GM21381 (cell line): ENCODE measurements around the gene SMIM44.
"Not testable (repeated sequence)": the region's sequence is repeated elsewhere in the genome, so short reads cannot be mapped to it uniquely, and the experiment has no call there.

Source experiments
- ATAC-seq: cut with Tn5 transposase; IDR thresholded peaks from one replicate; pipeline ENCODE4 v1.9.1; 2021; ENCODE audit warnings: mild to moderate bottlenecking, moderate library complexity; ENCODE audit not compliant: unreplicated experiment

Gene SMIM44

DNA sequence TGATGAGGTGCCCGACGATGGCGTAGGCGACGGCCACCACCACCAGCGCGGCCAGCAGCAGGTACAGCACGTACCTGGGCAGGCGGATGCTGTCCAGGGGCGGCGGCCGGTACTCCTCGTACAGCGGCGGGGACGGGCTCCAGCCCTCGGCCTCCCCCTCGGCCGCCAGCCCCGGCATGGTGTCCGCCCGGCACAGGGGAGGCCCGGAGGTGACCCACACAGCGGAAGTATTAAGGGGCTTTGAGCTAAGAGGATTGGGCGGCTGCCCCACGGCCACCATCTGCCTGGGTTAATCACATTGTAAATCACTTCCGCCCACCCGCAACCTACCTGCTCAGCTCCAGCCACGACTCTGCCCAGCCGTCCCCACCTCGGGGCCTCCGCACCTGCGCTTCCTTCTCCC lies at the start of gene SMIM44:
TSS of gene SMIM44 (minus strand) at position 216 of the 403 bp plus-strand sequence. CDS start at position 178, 38 bp downstream.
- ATAC-seq = no peak

DNA sequence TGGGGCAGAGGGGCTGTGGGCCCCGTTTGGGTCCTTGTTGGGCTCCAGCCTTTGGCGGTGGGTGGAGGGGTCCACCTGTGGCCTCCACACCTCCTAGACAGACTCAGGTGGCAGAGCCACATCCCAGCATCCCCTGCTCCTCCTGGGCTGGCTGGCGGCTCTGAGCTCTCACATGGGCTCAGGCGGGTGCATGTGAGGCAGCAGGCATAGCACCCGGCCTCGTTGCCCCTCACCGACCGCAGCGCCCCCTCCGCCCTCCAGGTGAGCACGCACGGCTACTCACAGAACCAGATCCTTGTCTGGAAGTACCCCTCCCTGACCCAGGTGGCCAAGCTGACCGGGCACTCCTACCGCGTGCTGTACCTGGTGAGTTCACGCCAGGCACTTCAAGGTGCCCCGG lies 49.8 kb upstream of the SMIM44 start:
- no peak for ATAC-seq

DNA sequence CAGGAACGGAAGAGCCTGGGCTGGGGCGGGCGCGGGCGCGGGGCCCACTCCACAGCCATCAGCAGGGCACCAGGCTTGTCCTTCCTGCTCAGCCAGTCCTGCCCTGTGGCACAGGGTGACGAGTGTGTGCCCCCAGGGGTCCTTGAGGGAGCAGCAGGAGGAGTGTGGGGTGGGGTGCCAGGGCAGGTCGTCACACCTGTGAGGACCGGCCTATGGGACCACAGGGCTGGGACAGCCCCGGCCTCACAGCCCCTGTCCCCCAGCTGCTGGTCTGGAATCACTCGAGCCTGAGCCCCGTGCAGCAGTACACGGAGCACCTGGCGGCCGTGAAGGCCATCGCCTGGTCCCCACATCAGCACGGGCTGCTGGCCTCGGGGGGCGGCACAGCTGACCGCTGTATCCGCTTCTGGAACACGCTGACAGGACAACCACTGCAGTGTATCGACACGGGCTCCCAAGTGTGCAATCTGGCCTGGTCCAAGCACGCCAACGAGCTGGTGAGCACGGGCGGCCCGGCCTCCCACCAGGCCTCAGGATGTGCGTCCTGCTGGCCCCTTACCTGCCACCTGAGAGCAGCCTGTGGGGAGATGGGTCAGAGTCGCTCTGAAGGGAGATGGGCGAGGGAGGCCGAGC lies 49.0 kb upstream of the SMIM44 start:
- no peak for ATAC-seq

DNA sequence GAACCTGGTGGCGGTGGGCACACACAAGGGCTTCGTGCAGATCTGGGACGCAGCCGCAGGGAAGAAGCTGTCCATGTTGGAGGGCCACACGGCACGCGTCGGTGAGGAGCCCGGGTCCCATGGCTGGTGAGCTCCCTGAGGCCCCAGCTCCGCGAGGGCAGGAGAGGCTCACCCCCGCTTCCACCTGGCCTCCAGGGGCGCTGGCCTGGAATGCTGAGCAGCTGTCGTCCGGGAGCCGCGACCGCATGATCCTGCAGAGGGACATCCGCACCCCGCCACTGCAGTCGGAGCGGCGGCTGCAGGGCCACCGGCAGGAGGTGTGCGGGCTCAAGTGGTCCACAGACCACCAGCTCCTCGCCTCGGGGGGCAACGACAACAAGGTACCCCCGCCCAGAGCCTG lies 48.5 kb upstream of the SMIM44 start:
- ATAC-seq = no peak

DNA sequence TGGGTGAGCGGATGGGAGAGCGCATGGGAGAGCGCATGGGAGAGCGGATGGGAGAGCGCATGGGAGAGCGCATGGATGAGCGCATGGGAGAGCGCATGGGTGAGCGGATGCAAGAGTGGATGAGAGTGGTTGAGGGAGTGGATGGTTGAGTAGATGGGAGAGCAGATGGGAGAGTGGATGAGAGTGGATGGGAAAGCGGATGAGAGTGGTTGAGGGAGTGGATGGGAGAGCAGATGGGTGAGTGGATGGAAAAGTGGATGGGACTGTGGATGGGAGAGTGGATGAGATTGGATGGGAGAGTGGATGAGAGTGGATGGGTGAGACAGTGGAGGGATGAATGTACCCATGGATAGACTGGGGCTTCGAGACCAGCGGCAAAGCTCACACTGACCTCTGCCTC lies 47.1 kb upstream of the SMIM44 start:
- no peak for ATAC-seq

DNA sequence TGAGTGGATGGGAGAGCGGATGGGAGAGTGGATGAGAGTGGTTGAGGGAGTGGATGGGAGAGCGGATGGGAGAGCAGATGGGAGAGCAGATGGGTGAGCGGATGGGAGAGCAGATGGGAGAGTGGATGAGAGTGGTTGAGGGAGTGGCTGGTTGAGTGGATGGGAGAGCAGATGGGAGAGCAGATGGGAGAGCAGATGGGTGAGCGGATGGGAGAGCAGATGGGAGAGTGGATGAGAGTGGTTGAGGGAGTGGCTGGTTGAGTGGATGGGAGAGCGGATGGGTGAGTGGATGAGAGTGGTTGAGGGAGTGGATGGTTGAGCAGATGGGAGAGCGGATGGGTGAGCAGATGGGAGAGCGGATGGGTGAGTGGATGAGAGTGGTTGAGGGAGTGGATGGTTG lies 46.1 kb upstream of the SMIM44 start:
- not testable (repeated sequence) for ATAC-seq

DNA sequence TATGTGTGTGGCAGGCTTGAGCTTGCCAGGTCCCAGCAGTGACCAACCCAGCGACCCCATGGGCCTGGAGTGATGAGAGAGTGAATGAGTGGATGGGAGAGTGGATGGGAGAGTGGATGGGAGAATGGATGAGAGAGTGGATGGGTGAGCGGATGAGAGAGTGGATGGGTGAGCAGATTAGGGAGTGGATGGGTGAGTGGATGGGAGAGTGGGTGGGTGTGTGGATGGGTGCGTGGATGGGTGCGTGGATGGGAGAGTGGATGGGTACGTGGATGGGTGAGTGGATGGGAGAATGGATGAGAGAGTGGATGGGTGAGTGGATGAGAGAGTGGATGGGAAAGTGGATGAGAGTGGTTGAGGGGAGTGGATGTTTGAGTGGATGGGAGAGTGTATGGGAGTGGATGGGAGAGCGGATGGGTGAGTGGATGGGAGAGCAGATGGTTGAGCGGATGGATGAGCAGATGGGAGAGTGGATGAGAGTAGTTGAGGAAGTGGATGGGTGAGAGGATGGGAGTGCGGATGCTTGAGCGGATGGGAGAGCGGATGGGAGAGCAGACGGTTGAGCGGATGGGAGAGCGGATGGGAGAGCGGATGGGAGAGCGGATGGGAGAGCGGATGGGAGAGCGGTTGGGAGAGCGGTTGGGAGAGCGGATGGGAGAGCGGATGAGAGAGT lies 45.4 kb upstream of the SMIM44 start:
- no peak for ATAC-seq

DNA sequence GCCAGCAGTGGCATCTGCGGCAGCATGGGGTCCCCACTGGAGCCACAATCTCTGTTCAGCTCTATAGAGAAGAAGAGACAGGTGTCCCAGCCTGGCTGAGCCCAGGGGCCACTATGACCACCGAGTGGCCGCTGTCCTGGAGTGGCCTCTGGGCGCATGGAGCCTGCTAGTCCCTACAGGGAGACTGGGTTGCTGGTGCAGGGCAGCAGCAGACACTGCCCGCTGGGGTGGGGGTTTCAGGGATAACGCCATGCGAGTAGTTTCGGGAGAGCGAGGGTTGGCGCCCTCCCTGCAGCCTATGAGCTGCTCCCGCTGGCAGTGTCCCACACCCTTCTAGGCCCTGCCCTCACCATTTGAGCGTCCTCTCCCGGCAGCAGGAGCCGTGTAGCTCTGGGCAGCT lies 44.8 kb upstream of the SMIM44 start:
- no peak for ATAC-seq

DNA sequence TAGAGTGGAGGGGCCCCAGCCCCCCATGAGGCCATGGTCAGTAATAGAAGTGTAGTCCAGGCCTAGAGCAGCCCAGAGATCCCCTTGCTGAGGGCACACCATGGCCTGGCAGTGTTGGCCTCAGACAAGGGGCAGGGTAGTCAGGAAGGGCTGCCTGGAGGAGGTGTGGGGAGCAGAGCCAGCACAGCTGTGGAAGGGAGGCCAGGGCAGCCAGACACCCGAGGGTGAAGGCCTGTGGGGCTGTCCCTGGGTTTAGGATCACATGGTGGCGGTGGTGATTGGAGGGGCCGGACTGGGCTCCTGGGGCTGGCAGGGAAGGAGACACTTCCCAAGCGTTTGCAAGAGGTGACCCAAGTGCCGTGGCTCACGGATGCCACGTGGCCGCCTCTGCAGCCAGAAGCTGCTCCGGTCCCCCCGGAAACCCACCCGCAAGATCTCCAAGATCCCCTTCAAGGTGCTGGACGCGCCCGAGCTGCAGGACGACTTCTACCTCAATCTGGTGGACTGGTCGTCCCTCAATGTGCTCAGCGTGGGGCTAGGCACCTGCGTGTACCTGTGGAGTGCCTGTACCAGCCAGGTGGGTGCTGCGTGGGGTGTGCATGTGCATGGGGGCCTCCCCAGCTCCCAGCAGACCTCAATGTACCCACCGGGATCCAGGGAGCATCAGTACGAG lies 44.1 kb upstream of the SMIM44 start:
- no peak for ATAC-seq

DNA sequence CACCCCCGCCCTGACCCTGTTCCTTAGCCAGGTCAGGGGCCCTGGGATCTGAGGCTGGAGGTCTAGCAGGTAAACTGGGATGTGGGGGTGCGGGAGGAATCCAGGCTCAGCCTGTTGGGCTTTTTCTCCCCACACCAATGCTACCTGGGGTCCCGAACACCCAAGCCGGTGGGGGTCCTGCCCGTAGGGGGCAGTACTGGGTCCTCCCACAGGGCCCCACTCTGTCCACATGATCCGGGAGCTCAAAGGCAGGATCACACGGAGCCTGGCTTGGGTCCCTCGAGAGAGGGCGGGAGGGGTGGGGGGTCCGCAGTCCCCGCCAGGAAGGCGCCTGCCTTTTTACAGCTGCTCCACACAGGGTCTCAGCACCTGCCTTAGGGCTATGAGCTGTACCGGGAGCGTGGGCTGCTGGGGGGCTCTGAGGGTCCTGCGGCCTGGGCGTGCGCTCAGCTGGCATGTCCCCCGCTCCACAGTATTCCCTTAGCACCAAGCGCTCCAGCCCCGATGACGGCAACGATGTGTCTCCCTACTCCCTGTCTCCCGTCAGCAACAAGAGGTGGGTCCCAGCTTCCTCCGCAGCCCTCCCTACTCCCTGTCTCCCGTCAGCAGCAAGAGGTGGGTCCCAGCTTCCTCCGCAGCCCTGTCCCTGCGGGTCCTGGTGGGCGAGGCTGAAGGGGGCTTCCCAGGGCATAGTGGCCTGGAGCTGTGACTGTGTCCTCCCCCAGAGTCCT lies 43.4 kb upstream of the SMIM44 start:
- no peak for ATAC-seq

DNA sequence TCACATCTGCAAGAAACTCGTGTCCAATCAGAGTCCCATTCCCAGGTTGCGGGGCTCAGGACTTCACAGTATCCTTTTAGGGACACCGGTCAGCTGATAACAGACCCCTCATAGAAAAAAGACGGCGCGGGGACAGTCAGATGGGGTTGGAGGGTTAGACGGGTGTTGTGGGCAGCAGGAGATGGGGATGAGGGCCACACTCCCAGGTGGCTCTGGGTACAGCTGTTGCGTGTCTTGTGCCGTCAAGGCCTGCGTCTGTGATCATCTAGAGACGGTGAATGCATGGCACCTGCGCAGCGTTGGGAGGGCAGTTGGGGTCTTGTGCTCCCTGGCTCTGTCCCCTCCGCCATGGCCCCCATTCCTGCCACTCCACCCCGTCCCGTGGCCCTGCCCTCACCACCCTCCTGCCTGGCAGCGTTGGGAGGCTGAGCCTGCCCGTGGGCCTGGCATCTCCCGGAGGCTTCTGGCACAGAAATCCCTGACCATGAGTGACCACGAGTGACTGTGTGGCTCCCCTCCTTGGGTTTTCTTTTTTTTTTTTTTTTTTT lies 41.7 kb upstream of the SMIM44 start:
- ATAC-seq = no peak

DNA sequence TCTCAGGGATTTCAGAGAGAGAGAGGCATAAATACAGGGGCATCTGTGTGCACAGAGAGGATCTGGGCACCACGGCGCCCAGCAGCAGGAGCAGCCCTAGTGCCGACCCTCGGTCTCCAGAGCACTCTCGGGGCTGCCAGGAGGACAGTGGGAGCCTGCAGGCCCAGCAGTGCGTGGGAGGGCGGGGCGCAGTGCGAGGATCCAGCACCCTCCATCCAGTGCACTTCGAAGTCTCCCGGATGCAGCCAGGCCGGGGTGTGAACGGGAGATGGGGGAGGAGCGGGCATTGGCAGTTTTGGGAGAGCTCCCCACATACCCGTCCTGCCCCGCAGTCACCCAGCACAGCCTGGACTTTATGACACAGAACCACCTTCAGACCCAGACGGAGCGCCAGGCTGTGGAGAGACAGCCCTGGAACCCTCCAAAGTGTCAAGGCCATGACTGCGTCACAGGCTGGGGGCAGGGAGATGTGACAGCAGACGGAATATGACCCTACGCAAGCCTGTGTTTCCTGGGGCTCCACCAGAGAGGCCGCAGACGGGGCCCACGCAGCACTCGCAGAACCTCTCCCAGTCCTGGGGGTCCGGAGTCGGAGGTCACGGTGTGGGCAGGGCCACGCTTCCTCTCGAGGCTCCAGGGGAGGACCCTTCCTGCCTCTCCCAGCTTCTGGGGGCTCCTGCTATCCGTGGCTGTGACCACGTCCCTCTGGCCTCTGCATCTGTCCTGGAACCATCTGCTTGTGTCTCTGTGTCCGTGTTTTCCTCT lies 41.0 kb upstream of the SMIM44 start:
- no peak for ATAC-seq

DNA sequence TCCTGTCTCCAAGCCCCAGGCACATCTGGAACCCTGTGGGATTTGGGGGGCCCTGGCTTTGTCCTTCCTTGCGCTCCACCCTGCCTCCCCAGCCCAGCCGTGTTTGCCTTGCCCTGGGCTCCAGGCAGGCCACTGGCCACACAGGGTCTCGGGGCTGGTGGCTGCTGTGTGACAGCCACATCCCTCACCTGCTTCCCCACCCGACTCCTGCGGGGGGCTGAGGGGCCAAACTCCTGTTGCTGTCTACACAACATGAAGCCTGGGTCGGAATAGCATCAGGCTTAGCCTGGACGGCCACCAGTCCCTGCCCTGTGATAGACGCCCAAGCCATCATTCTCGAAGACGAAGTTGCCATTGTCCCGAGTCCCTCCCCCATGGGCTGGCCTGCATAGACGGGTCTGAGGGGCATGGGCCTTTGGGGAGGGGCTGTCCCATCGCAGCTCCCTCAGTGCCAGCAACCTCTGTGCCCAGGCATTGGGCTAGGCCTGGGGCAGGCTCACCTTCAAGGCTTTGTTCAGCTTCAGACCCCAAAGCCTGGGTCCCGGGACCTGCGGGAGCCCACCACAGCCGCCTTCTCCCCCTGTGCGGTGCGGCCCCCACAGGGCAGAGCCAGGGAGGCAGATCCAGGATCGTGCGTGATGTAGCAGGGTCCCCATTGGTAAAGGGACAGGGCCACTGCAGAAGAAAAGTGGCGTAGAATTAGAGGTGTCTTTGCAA lies 40.3 kb upstream of the SMIM44 start:
- no peak for ATAC-seq

DNA sequence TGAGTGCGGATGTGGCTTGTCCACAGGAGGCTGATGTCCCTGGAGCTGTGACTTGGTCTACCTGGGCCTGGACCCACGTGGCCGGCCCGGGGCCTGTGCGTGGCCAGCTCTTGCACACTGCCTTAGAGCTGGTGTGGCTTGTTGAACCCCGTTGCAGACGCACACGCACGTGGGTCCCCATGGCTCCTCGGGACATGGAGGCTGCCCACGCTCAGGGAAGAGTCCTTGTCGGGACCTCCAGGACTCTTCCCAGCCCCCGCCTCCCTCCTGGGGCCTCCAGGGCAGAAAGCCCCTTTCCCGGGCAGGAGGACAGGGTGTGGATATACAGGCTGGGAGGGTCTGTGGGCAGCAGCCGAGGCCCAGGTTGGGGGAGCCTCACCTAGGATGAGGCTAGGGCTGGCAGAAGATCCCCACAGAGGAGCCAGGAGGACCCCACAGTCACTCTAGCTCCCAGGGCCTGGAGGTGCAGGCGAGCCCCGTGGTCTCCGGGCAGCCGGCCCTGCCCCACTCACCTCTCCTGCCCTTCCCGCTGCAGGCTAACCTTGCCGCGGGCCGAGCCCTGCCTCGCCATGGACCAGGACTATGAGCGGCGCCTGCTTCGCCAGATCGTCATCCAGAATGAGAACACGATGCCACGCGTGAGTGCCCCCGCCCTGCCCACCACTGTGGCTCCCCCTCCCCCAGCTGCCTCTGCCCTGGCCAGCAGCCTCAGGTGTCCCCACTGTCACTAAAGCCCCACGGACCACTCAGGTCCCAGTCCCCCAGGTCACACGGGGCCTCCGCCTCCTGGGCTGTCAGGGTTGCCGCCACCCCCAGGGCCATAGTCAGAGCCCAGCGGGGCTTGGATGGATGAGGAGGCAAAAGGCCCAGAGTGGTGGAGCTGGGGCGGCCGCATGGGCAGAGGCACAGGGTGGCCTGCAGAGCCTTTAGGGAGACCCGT lies 39.5 kb upstream of the SMIM44 start:
- ATAC-seq = no peak

DNA sequence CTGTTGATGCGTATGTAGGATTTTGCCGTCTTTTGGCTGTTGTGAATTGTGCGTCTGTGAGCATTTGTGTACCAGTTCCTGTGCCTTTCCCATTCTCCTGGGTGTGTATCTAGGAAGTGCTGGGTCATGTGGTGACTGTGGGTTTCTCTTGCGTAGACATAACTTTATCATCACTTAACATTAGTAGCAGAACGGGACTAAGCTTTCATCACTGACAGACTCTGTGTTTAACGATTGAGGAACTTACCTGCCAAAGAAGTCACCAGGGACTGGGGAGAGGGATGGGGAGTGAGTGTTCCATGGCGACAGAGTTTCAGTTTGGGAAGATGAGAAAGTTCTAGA lies 37.8 kb upstream of the SMIM44 start:
- no peak for ATAC-seq

DNA sequence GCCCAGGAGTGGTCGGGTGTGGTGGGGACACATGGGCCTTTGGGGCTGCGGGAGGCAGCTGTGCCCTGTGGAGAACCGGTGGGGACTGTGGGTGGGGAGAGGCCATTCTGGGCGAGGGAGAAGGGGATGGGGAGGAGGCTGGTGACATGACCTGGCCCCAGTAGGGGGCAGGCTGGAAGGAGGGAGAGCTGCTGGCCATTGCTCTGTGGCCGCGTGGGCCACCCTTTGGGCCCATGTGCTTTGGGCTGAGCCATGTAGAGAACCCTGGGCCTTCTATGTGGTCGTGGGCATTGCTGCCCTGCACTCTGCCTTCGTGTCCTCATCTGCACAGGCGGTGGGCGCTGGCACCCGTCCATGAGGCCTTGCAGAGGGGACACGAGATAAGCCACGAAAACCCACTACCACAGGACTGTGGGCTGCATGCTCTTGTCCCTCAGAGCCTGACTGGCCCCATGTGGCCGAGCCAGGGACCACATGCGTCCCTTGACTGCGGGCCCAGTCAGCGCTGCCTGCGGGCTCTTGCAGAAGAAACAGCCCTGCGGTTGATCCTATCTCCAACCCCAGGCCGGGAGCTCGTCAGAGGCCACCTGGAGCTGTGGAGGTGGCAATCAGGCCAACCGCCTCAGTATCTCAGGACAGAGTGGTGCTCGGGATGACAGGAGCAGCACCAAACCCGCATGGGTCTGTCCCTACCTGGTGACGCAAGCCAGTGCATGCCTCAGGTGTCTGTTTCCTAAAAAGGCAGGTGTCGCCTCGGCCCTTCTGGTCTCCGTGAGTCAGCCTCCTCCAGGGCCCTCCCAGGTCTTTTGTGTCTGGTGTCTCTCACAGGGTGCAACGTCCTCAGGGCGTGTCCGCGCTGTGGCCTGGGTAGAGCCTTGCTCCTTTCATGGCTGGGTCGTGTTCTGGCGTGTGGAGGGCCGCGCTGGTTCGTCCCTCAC lies 37.2 kb upstream of the SMIM44 start:
- ATAC-seq = no peak

DNA sequence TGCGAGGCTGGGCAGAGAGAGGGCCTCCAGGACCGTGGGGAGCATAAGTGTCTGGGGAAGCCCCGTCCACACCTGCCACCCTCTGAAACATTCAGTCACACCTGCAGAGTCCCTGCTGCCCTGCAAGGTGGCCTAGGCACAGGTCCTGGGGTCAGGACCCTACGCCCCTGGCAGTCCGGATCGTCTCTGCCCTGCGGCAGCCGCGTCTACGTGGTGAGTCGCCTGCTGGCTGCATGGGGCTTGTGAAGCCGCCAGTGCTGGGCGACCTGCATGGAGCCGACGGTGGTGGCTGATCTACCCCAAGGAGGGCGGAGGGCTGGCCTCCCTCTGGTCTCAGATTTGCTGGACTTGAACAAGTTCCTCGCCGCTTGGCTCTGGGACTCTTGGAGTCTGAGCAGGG lies 35.9 kb upstream of the SMIM44 start:
- no peak for ATAC-seq

DNA sequence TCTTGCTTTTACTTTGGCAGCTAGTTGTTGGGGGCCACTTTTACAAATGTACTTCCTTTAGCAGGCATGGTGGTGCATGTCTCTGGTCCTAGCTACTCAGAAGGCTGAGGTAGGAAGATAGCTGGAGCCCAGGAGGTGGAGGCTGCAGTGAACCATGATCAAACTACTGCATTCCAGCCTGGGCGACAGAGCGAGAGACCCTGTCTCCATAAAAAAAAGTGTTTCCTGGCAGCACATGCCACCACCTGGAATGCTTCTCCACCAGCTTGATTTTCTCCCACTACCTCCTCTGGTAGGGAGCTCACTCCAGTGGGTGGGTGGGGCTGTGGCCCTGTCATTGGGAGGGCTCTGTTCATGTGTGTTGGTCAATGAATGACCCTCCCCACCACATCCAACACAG lies 35.4 kb upstream of the SMIM44 start:
- no peak for ATAC-seq
